H9 (cell line): ENCODE data around the gene TMEM9. TPM values are rescaled to one million over a fixed set of nuclear protein-coding genes. Genes with fewer than 3 reads are reported as not detected.

Experiments
- DNase-seq: peaks from one replicate; pipeline ENCODE4 v3.0.0-alpha.2; 2017
- H2AFZ ChIP-seq: one replicate; pipeline ENCODE4 v1.6.1; 2013; ENCODE audit warnings: mild to moderate bottlenecking, low read length, control low read depth, moderate library complexity
- H2AK5ac ChIP-seq: 2 replicates; pipeline ENCODE4 v1.6.1; 2013; ENCODE audit warnings: low read length, control low read depth, mixed read lengths; ENCODE audit not compliant: insufficient read length
- H2BK120ac ChIP-seq: one replicate; pipeline ENCODE4 v1.6.1; 2013; ENCODE audit warnings: low read depth, mild to moderate bottlenecking, low read length, control low read depth, inconsistent platforms; ENCODE audit not compliant: poor library complexity, severe bottlenecking
- H2BK12ac ChIP-seq: 2 replicates; pipeline ENCODE4 v1.6.1; 2013; ENCODE audit warnings: low read length, control low read depth, mixed read lengths, low read depth; ENCODE audit not compliant: insufficient read length
- H2BK15ac ChIP-seq: 2 replicates; pipeline ENCODE4 v1.6.1; 2013; ENCODE audit warnings: low read depth, low read length, control low read depth
- H2BK20ac ChIP-seq: one replicate; pipeline ENCODE4 v1.6.1; 2013; ENCODE audit warnings: low read depth, mild to moderate bottlenecking, low read length, control low read depth, inconsistent platforms; ENCODE audit not compliant: poor library complexity, severe bottlenecking
- H2BK5ac ChIP-seq: 2 replicates; pipeline ENCODE4 v1.6.1; 2013; ENCODE audit warnings: low read length, control low read depth, mixed read lengths; ENCODE audit not compliant: insufficient read length
- H3K14ac ChIP-seq: 2 replicates; pipeline ENCODE4 v1.6.1; 2013; ENCODE audit warnings: low read length, control low read depth; ENCODE audit not compliant: insufficient read depth
- H3K18ac ChIP-seq: 2 replicates; pipeline ENCODE4 v1.6.1; 2013; ENCODE audit warnings: low read depth, mild to moderate bottlenecking, mixed read lengths, low read length, control low read depth; ENCODE audit not compliant: insufficient read length
- H3K23ac ChIP-seq: 2 replicates; pipeline ENCODE4 v1.6.1; 2013; ENCODE audit warnings: low read length, control low read depth, mixed read lengths, low read depth; ENCODE audit not compliant: insufficient read length
- H3K23me2 ChIP-seq: 2 replicates; pipeline ENCODE4 v1.6.1; 2013; ENCODE audit warnings: low read depth, mild to moderate bottlenecking, mixed read lengths, low read length, control low read depth; ENCODE audit not compliant: insufficient read length, poor library complexity, severe bottlenecking
- H3K27ac ChIP-seq: 2 replicates; pipeline ENCODE4 v1.5.1; 2013; ENCODE audit warnings: low read length, control low read depth, mixed read lengths, low read depth; ENCODE audit not compliant: insufficient read length
- H3K27me3 ChIP-seq: 2 replicates; pipeline ENCODE4 v1.6.1; 2013; ENCODE audit warnings: low read length, control low read depth, inconsistent platforms; ENCODE audit not compliant: insufficient read depth
- H3K4ac ChIP-seq: 2 replicates; pipeline ENCODE4 v1.6.1; 2013; ENCODE audit warnings: low read depth, mild to moderate bottlenecking, control low read depth, inconsistent platforms, low read length, moderate library complexity
- H3K4me1 ChIP-seq: 2 replicates; pipeline ENCODE4 v1.6.1; 2013; ENCODE audit warnings: low read length, control low read depth, inconsistent platforms; ENCODE audit not compliant: insufficient read depth
- H3K4me2 ChIP-seq: 2 replicates; pipeline ENCODE4 v1.6.1; 2013; ENCODE audit warnings: low read length, control low read depth, mixed read lengths; ENCODE audit not compliant: insufficient read length, insufficient read depth
- H3K56ac ChIP-seq: 2 replicates; pipeline ENCODE4 v1.6.1; 2013; ENCODE audit warnings: low read depth, mild to moderate bottlenecking, mixed read lengths, low read length, control low read depth; ENCODE audit not compliant: insufficient read length
- H3K79me1 ChIP-seq: 2 replicates; pipeline ENCODE4 v1.6.1; 2013; ENCODE audit warnings: low read depth, mild to moderate bottlenecking, moderate library complexity, low read length, control low read depth, inconsistent platforms; ENCODE audit not compliant: insufficient read depth, poor library complexity, severe bottlenecking
- H3K79me2 ChIP-seq: 2 replicates; pipeline ENCODE4 v1.6.1; 2013; ENCODE audit warnings: low read length, control low read depth, inconsistent platforms; ENCODE audit not compliant: insufficient read depth
- H3K9ac ChIP-seq: 2 replicates; pipeline ENCODE4 v1.6.1; 2013; ENCODE audit warnings: low read length, control low read depth, mixed read lengths; ENCODE audit not compliant: insufficient read length; ENCODE audit errors: extremely low read depth
- H3K9me3 ChIP-seq: one replicate; pipeline ENCODE4 v1.6.1; 2013; ENCODE audit warnings: low read depth, low read length, inconsistent platforms; ENCODE audit not compliant: control insufficient read depth
- H3T11ph ChIP-seq: one replicate; pipeline ENCODE4 v1.6.1; 2013; ENCODE audit warnings: mild to moderate bottlenecking, low read length, control low read depth, inconsistent platforms
- H4K20me1 ChIP-seq: one replicate; pipeline ENCODE4 v1.6.1; 2013; ENCODE audit not compliant: control insufficient read depth, insufficient read length, insufficient read depth
- H4K5ac ChIP-seq: 2 replicates; pipeline ENCODE4 v1.6.1; 2013; ENCODE audit warnings: low read depth, mild to moderate bottlenecking, mixed read lengths, low read length, control low read depth; ENCODE audit not compliant: insufficient read length
- H4K8ac ChIP-seq: replicated peaks from 2 replicates; pipeline ENCODE4 v1.6.1; 2013; ENCODE audit warnings: low read length, control low read depth, mixed read lengths, low read depth; ENCODE audit not compliant: insufficient read length
- H4K91ac ChIP-seq: 2 replicates; pipeline ENCODE4 v1.6.1; 2013; ENCODE audit warnings: low read depth, mild to moderate bottlenecking, moderate library complexity, mixed read lengths, low read length, control low read depth; ENCODE audit not compliant: insufficient read length
- H3K27ac Mint-ChIP-seq, 3 experiments: 2 replicates in 2 of 3; 3 replicates in 1 of 3; pipeline ENCODE4 v1.8.0; 2020 to 2021; ENCODE audit warnings: mixed read lengths in 3 of 3, mild to moderate bottlenecking in 1 of 3, moderate library complexity in 1 of 3
- H3K27me3 Mint-ChIP-seq: 2 replicates; pipeline ENCODE4 v1.8.0; 2021; ENCODE audit warnings: low read depth, mild to moderate bottlenecking, moderate library complexity, mixed read lengths
- H3K36me3 Mint-ChIP-seq, 3 experiments: 2 replicates in 2 of 3; 3 replicates in 1 of 3; pipeline ENCODE4 v1.8.0; 2020 to 2021; ENCODE audit warnings: low read depth in 3 of 3, mixed read lengths in 3 of 3; ENCODE audit not compliant: insufficient read depth in 1 of 3
- H3K4me1 Mint-ChIP-seq, 2 experiments: 2 replicates each; pipeline ENCODE4 v1.8.0; 2020; ENCODE audit warnings: mixed read lengths in 2 of 2
- H3K4me3 Mint-ChIP-seq, 2 experiments: 2 replicates in 1 of 2; 3 replicates in 1 of 2; pipeline ENCODE4 v1.8.0; 2020 to 2021; ENCODE audit warnings: mild to moderate bottlenecking in 2 of 2, mixed read lengths in 2 of 2, moderate library complexity in 1 of 2
- H3K9me3 Mint-ChIP-seq, 2 experiments: 2 replicates in 1 of 2; 3 replicates in 1 of 2; pipeline ENCODE4 v1.8.0; 2020; ENCODE audit warnings: mild to moderate bottlenecking in 2 of 2, mixed read lengths in 2 of 2, moderate library complexity in 1 of 2
- CTCF ChIP-seq: fragments of 200-600 bp; sonication (generic); conservative IDR thresholded peaks from 3 replicates; pipeline ENCODE4 v1.8.0; 2021; ENCODE audit warnings: antibody characterized with exemption, mild to moderate bottlenecking
- WGBS: extraction: QIAGEN DNeasy Blood & Tissue Kit; methylation state at CpG from one replicate; pipeline ENCODE4 v1.1.7; 2013; ENCODE audit warnings: missing lambda C conversion rate, low lambda C conversion rate, mixed read lengths; ENCODE audit not compliant: insufficient read length; ENCODE audit errors: extremely low coverage; 5-methylcytosine and 5-hydroxymethylcytosine counted together
- total RNA-seq: library from RNA; stranded (reverse); gene quantifications from 2 replicates; pipeline ENCODE4 v1.2.1, GENCODE V29; 2021

Gene TMEM9
- total RNA-seq, 1 experiment from 2014 or later = 93.4 TPM

GRCh38 chr1:201164645-201165044 lies 10.4 kb upstream of the TMEM9 start:
- Mint-ChIP-seq H3K4me3 (no peak overlapping the region), H3K4me1 (0 out of 4 replicates have a peak, but pooled peaks cover 0 to 2% of the 10 kb centered on the region in 2 experiments), H3K27ac (no peak overlapping the region), H3K27me3 (peaks cover 4% of the 10 kb centered on the region; the same call in 1 of the 2 replicates), H3K36me3 (no peaks in the 10 kb centered on the region), H3K9me3 (no peaks in the 10 kb centered on the region)
- H2BK12ac ChIP-seq = no peak overlapping the region
- H3K23me2 ChIP-seq = no peaks in the 10 kb centered on the region
- no peaks in the 10 kb centered on the region for H3K9me3 ChIP-seq
- no peak overlapping the region for H3K4ac ChIP-seq
- no peak overlapping the region for H2BK20ac ChIP-seq
- H3K27ac ChIP-seq = no peak overlapping the region
- no peaks in the 10 kb centered on the region for H3K4me1 ChIP-seq
- no peak overlapping the region for H2AK5ac ChIP-seq
- no peak overlapping the region for H3K18ac ChIP-seq
- no CpG with 5 or more reads among the region's 7 CpGs for WGBS
- no peak overlapping the region for H2BK120ac ChIP-seq
- no peak overlapping the region for H3T11ph ChIP-seq
- H4K5ac ChIP-seq = no peak overlapping the region
- no peak for DNase-seq
- no peak overlapping the region for H3K4me2 ChIP-seq
- no peak overlapping the region for H3K56ac ChIP-seq
- H3K14ac ChIP-seq = no peak overlapping the region
- H2AFZ ChIP-seq = no peak overlapping the region
- H2BK15ac ChIP-seq = no peak overlapping the region
- H3K23ac ChIP-seq = no peak overlapping the region
- H3K9ac ChIP-seq = no peak overlapping the region
- no peak overlapping the region for H2BK5ac ChIP-seq
- H3K27me3 ChIP-seq = no peaks in the 10 kb centered on the region
- TF ChIP-seq CTCF = no peak
- H4K91ac ChIP-seq = no peak overlapping the region
- H4K20me1 ChIP-seq = no peaks in the 10 kb centered on the region
- no peak overlapping the region for H4K8ac ChIP-seq
- no peaks in the 10 kb centered on the region for H3K79me2 ChIP-seq
- no peaks in the 10 kb centered on the region for H3K79me1 ChIP-seq
